ENCODE data around the gene MEX3C.

- TF ChIP-seq CTCF (conservative IDR thresholded peaks at IDR 0.05; ENCODE audit: low read length): no peak
- no peak for TF ChIP-seq EZH2phosphoT487 (IDR thresholded peaks at IDR 0.05; ENCODE audit: borderline replicate concordance)
Observed at GRCh38 chr18:51127664-51128063, 69.8 kb downstream of the MEX3C start.
